ENCODE results near the gene EPHA1.

The EPHA1 gene

DNA sequence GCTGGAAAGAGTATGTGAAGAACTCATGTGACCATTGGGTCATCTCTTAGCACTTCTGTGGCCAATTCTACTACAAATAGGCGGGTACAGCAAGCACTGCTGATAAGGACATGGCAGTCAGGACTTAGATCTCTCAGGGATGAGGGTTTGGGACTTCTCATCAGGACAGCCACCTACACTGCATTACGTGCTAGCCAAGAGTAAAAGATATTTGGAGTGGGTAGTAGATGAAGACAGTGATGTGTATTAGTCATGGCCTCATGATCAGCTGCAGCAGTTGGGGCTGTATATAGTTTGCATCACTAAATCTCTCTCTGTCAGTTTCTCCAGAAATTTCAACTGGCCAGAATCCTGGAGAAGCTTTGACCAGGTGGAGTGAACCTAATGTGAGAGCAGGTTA, 43.8 kb upstream of the EPHA1 start:
- TF ChIP-seq, protein P1, sequence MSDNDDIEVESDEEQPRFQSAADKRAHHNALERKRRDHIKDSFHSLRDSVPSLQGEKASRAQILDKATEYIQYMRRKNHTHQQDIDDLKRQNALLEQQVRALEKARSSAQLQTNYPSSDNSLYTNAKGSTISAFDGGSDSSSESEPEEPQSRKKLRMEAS (IDR thresholded peaks at IDR 0.05), result no peak
- TF ChIP-seq NFIC (IDR thresholded peaks at IDR 0.05) (no peak), TCF12 (IDR thresholded peaks at IDR 0.05; ENCODE audit: low read depth) (no peak), CREB1 (IDR thresholded peaks at IDR 0.05; ENCODE audit: low read depth) (no peak), CEBPB (IDR thresholded peaks at IDR 0.05) (no peak), TAF1 (IDR thresholded peaks at IDR 0.05; ENCODE audit: low read depth) (no peak), FOXM1 (IDR thresholded peaks at IDR 0.05; ENCODE audit: borderline replicate concordance, low read depth) (no peak)
- TF ChIP-seq, protein P2, sequence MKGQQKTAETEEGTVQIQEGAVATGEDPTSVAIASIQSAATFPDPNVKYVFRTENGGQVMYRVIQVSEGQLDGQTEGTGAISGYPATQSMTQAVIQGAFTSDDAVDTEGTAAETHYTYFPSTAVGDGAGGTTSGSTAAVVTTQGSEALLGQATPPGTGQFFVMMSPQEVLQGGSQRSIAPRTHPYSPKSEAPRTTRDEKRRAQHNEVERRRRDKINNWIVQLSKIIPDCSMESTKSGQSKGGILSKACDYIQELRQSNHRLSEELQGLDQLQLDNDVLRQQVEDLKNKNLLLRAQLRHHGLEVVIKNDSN (IDR thresholded peaks at IDR 0.05), result no peak

DNA sequence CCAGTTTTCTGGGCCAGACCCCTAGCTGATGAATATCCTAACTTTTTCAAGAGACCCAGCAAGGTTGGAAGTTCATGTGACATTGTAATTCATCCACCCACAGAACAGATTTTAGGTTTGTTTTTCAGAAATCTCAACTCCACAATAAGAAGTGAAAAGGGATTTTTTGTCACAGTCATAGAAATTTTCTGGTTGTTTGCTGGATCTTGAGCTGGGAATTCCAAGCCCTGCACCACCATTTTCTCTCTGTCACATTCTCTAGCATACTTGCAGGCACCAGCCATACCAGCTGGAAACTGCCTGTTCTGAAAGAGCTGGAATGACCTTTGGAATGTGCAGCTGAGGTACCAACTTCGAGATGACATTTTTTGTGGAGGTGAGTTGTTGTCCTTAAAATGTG, 43.1 kb upstream of the EPHA1 start:
- TF ChIP-seq EP300 (IDR thresholded peaks at IDR 0.05; ENCODE audit: borderline replicate concordance), result no peak
- no peak for TF ChIP-seq EGR1 (IDR thresholded peaks at IDR 0.05)
- TF ChIP-seq TCF12 (IDR thresholded peaks at IDR 0.05; ENCODE audit: low read depth), result no peak
- TF ChIP-seq, protein P2 (IDR thresholded peaks at IDR 0.05), result no peak
- TF ChIP-seq NFIC (IDR thresholded peaks at IDR 0.05), result no peak
- TF ChIP-seq FOXM1 (IDR thresholded peaks at IDR 0.05; ENCODE audit: borderline replicate concordance, low read depth), result no peak
- no peak for TF ChIP-seq YY1 (IDR thresholded peaks at IDR 0.05; ENCODE audit: low read depth)
- no peak for TF ChIP-seq RAD21 (IDR thresholded peaks at IDR 0.05; ENCODE audit: low read depth)
- no peak for TF ChIP-seq CREB1 (IDR thresholded peaks at IDR 0.05; ENCODE audit: low read depth)
- TF ChIP-seq, protein P3, sequence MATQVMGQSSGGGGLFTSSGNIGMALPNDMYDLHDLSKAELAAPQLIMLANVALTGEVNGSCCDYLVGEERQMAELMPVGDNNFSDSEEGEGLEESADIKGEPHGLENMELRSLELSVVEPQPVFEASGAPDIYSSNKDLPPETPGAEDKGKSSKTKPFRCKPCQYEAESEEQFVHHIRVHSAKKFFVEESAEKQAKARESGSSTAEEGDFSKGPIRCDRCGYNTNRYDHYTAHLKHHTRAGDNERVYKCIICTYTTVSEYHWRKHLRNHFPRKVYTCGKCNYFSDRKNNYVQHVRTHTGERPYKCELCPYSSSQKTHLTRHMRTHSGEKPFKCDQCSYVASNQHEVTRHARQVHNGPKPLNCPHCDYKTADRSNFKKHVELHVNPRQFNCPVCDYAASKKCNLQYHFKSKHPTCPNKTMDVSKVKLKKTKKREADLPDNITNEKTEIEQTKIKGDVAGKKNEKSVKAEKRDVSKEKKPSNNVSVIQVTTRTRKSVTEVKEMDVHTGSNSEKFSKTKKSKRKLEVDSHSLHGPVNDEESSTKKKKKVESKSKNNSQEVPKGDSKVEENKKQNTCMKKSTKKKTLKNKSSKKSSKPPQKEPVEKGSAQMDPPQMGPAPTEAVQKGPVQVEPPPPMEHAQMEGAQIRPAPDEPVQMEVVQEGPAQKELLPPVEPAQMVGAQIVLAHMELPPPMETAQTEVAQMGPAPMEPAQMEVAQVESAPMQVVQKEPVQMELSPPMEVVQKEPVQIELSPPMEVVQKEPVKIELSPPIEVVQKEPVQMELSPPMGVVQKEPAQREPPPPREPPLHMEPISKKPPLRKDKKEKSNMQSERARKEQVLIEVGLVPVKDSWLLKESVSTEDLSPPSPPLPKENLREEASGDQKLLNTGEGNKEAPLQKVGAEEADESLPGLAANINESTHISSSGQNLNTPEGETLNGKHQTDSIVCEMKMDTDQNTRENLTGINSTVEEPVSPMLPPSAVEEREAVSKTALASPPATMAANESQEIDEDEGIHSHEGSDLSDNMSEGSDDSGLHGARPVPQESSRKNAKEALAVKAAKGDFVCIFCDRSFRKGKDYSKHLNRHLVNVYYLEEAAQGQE (IDR thresholded peaks at IDR 0.05; ENCODE audit: low read depth), result no peak
- TF ChIP-seq ZBTB7A (IDR thresholded peaks at IDR 0.05; ENCODE audit: low read depth), result no peak
- TF ChIP-seq TEAD4 (IDR thresholded peaks at IDR 0.05), result no peak
- TF ChIP-seq, protein P1 (IDR thresholded peaks at IDR 0.05), result no peak
- no peak for TF ChIP-seq TAF1 (IDR thresholded peaks at IDR 0.05; ENCODE audit: low read depth)
- TF ChIP-seq CEBPB (IDR thresholded peaks at IDR 0.05), result no peak

DNA sequence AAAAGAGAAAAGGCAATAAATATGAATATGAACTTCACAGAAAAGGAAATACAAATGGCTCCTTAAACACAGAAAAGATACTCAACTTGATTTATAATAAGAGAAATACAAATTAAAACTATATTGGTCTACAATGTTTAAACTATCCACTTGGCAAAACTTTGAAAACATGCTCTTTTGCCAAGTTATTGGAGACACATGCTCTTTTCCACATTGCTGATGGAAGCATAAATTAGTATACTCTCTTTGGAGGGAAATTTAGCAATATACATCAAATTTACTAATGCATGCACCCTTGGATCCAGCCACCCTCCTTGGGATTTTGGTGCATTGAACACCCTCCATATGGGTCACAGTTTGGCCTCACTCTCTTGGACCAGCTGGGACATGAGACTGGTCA, 42.5 kb upstream of the EPHA1 start:
- TF ChIP-seq EP300 (IDR thresholded peaks at IDR 0.05; ENCODE audit: borderline replicate concordance), result no peak
- TF ChIP-seq TCF12 (IDR thresholded peaks at IDR 0.05; ENCODE audit: low read depth), result no peak
- no peak for TF ChIP-seq TAF1 (IDR thresholded peaks at IDR 0.05; ENCODE audit: low read depth)
- TF ChIP-seq, protein P2 (IDR thresholded peaks at IDR 0.05), result no peak
- TF ChIP-seq YY1 (IDR thresholded peaks at IDR 0.05; ENCODE audit: low read depth), result no peak
- TF ChIP-seq, protein P3 (IDR thresholded peaks at IDR 0.05; ENCODE audit: low read depth), result no peak
- TF ChIP-seq RAD21 (IDR thresholded peaks at IDR 0.05; ENCODE audit: low read depth), result no peak
- TF ChIP-seq CEBPB (IDR thresholded peaks at IDR 0.05), result no peak
- no peak for TF ChIP-seq ZBTB7A (IDR thresholded peaks at IDR 0.05; ENCODE audit: low read depth)
- no peak for TF ChIP-seq NFIC (IDR thresholded peaks at IDR 0.05)
- TF ChIP-seq CREB1 (IDR thresholded peaks at IDR 0.05; ENCODE audit: low read depth), result no peak

DNA sequence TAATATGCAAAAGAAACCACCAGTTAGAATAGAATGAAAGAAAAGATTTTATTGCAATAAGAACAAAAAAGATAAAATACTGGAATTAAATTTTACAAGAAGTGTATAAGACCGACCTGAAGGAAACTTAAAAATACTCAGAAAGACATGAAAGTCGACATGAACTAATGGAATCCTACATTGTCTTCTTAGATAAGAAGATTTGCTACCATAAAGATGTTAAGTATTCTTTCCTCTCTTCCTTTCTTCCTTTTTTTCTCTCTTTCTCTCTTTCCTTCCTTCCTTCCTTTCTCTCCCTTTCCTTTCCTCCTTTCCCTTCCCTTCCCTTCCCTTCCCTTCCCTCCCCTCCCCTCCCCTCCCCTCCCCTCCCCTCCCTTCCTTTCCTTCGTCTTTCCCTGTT, 41.1 kb upstream of the EPHA1 start:
- TF ChIP-seq YY1 (IDR thresholded peaks at IDR 0.05; ENCODE audit: low read depth) (no peak), ZBTB7A (IDR thresholded peaks at IDR 0.05; ENCODE audit: low read depth) (no peak), CEBPB (IDR thresholded peaks at IDR 0.05) (no peak), FOXM1 (IDR thresholded peaks at IDR 0.05; ENCODE audit: borderline replicate concordance, low read depth) (no peak), TCF12 (IDR thresholded peaks at IDR 0.05; ENCODE audit: low read depth) (no peak), CREB1 (IDR thresholded peaks at IDR 0.05; ENCODE audit: low read depth) (no peak), TEAD4 (IDR thresholded peaks at IDR 0.05) (no peak), EP300 (IDR thresholded peaks at IDR 0.05; ENCODE audit: borderline replicate concordance) (no peak), TAF1 (IDR thresholded peaks at IDR 0.05; ENCODE audit: low read depth) (no peak), RAD21 (IDR thresholded peaks at IDR 0.05; ENCODE audit: low read depth) (no peak), NFIC (IDR thresholded peaks at IDR 0.05) (no peak), EGR1 (IDR thresholded peaks at IDR 0.05) (no peak)
- TF ChIP-seq, protein P1 (IDR thresholded peaks at IDR 0.05), result no peak
- TF ChIP-seq, protein P3 (IDR thresholded peaks at IDR 0.05; ENCODE audit: low read depth), result no peak
- TF ChIP-seq, protein P2 (IDR thresholded peaks at IDR 0.05), result no peak

Data from Ishikawa (cell line).